NOMO-1 (cell line): ENCODE measurements around the gene CPPED1.
"Not testable (repeated sequence)": the region's sequence is repeated elsewhere in the genome, so short reads cannot be mapped to it uniquely, and the experiment has no call there.

ENCODE experiments used
- DNase-seq, 2 experiments: peaks; one replicate each; lab custom pipeline; 2025; ENCODE audit not compliant: unreplicated experiment in 2 of 2; lab: John Stamatoyannopoulos, UW

The CPPED1 gene, protein sequence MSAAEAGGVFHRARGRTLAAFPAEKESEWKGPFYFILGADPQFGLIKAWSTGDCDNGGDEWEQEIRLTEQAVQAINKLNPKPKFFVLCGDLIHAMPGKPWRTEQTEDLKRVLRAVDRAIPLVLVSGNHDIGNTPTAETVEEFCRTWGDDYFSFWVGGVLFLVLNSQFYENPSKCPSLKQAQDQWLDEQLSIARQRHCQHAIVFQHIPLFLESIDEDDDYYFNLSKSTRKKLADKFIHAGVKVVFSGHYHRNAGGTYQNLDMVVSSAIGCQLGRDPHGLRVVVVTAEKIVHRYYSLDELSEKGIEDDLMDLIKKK

DNA sequence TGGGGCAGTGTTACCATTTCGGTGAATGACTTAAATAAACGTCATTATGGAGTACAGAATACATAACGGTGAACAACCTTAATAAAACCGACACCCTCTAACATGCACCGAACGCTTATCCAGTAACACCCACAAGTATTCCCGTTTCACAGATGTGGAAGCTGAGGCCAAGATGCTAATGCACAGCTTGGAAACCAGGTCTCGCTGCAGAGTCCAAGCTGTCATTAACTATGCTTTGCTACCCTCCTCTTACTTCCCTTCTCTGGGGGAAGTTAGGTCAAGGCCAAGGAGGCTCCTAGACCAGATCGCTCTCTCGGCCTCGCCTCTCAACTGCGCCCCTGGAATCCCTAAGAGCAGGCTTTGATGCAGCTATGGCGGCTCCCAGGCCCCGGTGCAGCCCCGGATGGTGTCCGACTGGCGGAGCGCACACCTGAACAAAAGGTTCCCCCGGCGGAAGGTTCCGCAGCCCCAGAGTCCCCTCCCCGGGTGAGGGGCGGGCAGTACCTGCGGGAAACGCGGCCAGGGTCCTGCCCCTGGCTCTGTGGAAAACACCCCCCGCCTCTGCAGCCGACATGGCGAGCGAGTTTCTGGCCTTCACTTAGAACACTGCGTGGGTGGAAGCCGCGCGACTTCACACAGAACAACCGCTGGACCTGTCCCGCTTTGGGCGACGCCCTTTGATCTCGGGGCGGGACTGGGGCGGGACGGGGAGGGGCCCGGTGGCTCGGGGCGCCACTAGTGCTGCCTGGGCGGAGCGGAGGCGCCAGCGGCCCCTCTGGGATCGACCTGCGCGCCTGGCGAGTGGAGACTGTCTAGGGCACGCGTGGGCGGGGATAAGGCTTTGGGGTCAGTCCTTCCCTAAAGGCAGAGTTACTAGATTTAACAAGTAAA lies at the start of gene CPPED1:
Gene CPPED1 (minus strand): TSS at position 685 of the 891 bp plus-strand sequence. CDS start 111 bp downstream, at position 574.
- DNase-seq, result peak; percentile 87 to 95

DNA sequence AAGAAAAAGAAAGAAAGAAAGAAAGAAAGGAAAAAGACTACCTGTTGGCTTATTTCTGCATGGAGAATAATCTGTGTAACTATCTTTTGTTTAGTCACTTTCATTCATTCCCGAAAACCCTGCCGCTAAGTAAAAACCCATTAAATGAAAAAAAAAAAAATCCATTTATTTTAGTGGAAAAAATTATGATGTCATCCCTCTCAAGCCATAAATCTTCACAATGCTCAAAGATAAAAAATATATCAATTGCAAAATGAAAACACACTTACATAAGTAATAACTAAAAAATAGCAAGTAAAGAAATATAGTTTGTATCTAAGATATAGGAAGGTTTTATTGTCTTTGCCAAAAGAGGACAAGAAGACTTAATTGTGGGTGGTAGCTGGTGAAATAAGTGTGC lies 46.5 kb upstream of the CPPED1 start:
- DNase-seq, result no peak

DNA sequence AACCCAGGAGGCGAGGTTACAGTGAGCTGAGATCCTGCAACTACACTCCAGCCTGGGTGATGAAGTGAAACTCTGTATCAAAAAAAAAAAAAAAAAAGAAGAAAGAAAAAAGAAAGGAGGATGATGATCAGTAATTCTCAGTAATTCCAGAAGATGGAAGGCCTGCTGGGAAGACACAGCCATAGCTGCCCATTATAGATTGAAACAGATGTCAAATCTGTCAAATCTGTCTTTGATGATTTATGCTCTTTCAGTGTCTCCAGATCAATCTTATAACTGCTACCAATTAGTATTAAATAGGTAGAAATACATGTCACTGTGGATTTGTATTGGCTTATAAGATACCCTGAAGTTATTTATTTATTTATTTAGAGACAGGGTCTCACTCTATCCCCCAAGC lies 42.9 kb upstream of the CPPED1 start:
- DNase-seq, result no peak

DNA sequence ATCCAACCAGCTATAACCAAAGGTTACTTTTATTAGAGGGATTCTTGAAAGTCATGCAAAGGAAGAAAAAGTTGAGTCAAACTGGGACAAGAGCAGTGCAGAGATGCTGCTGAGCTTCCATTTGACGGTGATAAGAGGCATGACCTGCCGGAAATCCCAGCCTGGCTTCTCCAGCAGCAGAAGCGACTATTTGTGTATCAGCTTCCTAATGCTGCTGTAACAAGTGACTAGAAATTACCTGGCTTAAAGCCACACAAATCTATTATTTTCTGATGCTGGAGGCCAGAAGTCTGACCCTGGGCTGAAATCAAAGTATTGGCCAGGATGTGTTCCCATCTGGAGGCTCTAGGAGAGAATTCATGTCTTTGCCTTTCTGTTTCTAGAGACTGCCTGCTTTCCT lies 41.6 kb upstream of the CPPED1 start:
- DNase-seq, result no peak

DNA sequence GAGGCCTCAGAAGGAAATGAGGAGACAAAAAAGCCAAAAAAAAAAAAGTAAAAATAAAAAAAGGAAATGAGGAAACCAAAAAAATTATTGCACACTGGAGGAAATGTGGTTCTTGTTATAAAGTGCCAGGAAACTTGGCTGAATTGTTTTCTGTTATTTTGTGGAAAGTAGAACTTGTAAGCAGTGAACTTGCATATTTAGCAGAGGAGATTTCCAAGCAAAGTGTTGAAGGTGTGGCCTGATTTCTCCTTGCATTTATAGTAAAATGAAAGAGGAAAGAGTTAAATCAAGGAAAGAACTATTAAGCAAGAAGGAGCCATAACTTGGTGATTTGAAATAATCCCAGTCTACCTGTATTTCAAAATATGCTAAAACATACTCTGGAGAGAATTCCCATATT lies 34.1 kb upstream of the CPPED1 start:
- DNase-seq, result peak in 1 of 2 experiments; percentile 46

DNA sequence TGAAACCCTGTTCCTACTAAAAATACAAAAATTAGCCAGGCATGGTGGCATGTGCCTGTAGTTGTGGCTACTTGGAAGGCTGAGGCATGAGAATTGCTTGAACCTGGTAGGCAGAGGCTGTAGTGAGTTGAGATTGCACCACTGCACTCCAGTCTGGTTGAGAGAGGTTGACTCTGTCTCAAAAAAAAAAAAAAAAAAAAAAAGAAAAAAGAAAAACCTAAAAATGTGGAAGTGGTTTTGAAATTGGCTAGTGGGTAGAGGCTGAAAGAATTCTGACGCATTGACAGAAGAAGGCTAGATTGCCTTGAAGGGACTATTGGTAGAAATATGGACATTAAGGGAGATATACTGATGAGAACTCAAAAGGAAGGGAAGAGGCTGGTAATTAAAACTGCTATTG lies 33.6 kb upstream of the CPPED1 start:
- DNase-seq, result peak; percentile 25 to 57

DNA sequence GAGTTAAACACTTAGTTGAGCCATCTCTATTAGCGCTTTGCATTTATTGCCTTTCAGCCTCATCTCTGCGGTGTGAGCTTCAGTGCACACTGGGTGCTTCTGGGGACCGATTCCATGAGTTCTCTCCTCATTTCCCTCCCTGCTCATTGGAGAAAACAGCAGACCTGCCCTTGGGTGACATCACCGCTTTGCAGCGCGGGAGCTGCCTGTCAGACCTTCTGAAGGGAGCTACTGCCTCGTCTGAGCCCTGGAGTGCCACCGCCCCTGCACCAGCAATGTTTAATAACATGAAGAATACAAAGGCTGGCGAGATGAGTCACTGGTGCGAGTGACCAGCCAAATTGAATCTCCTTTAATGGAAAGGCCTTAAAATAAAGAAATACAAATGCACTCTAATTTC lies 30.2 kb upstream of the CPPED1 start:
- no peak for DNase-seq

DNA sequence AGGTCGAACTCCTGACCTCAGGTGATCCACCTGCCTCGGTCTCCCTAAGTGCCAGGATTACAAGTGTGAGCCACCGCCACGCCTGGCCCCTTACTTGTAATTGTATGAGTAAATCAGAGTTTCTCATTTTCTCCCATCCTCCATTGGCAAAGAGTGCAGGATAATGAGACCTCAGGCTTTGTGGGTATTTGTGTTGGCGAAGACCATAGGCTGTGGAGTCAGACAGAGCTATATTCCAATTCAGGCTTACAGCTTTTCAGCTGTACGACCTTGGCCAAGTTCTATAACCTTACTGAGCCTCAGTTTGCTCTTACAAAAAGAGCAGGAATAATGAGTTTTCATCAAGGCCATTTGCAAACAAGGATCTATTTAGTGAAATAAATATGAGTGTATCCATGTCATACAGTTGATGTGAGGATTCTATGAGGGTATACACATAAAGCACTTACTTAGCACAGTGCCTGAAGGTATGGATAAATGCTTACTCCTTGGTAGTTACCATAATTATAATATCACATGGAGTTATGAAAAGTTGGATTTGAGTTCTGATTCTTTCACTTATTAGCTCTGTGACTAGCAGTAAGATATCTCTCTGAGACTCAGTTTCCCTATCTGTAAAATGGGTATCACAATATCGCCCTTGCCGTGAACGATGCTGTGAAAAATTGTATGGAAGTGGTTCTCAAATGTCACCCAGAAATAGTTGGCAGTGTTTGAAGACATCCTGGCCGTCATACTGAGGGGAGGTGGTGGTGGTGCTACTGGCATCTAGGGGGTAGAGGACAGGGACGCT lies 25.6 kb upstream of the CPPED1 start:
- no peak for DNase-seq

DNA sequence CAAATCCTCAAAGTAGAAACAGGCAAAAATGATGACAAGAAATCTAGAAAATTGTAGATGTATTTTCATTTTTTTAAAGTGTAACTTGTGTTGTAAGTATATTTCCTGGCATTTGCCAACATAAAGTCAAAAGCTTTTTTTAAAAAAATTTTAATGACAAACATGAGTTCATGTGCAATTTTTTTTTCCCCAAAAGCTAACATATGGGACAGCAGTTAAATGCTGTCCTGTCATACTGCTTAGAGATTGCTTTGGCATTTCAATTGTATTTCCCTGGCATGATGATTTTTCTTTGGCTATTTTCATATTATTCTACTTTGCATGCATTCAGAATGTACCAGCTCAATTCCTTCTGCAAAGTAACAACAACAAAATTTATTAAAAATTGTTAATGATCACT lies 24.5 kb upstream of the CPPED1 start:
- no peak for DNase-seq

DNA sequence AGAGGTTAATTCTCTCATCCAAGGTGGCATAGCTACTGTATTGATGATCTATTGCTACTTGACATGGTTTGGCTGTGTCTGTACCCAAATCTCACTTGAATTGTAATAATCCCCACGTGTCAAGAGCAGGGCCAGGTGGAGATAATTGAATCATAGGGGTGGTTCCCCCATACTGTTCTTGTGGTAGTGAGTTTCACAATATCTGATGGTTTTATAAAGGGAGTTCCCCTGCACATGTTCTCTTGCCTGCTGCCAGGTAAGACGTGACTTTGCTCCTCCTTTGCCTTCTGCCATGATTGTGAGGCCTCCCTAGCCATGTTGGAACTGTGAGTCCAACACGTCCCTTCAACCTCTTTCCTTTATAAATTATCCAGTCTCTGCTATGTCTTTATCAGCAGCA lies 22.9 kb upstream of the CPPED1 start:
- DNase-seq, result no peak

DNA sequence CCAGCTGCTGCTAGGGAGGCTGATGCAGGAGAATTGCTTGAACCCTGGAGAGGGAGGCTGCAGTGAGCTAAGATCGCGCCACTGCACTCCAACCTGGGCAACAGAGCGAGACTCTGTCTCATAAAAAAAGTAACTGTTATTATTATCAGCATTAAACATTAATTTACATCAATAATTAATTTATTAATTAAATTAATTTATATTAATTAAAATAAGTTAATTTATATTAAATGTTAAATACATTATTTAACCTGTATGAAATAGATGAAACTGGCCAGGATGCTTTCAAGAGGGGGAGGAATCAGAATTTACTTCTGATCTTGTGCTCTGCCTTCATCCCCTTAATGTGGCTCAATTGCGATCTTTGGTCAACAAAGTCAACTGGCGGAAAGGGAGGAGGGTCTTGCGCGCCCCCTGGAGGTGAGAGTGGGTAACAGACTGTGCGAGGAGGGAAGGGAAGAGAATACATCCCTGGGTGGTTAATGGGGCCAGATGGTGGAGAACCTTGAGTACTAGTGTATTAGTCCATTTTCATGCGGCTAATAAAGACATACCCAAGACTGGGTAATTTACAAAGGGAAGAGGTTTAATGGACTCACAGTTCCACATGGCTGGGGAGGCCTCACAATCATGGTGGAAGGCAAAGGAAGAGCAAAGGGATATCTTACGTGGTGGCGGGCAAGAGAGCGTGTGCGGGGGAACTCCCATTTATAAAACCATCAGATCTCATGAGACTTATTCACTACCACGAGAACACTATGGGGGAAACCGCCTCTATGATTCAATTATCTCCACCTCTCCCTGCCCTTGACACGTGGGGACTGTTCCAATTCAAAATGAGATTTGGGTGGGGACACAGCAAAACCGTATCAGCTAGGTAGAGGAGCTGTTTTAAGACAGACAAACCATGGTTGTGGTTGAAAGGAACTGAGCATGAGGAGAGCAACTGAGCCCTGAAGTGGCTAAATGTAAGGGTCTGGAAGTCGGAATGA lies 15.7 kb upstream of the CPPED1 start:
- DNase-seq, result peak; percentile 35 to 49

DNA sequence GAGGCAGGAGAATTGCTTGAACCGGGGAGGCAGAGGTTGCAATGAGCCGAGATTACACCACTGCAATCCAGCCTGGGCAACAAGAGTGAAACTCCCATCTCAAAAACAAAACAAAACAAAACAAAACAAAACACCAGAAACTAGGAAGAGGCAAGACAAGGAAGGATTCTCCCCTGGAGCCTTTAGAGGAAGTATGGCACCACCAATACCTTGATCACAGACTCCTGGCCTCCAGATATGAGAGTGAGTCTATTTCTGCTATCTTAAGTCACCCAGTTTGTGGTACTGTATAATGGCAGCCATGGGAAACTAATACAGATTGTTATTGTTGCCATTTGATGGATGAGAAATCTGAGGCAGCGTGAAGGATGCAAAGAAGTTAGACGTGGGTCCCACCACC lies 14.6 kb upstream of the CPPED1 start:
- DNase-seq, result no peak

DNA sequence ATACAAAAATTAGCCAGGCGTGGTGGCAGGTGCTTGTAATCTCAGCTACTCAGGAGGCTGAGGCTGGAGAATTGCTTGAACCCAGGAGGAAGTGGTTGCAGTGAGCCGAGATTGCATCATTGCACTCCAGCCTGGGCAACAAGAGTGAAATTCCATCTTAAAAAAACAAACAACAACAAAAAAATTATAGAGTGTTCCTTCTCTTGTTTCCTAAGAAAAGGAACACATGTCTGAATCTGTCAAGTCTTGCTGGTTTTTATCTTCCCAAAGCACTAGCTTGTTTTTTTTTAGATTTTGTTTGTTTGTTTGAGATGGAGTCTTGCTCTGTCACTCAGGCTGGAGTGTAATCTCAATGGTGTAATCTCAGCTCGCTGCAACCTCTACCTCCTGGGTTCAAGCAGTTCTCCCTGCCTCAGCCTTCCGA lies 13.1 kb upstream of the CPPED1 start:
- not testable (repeated sequence) for DNase-seq

DNA sequence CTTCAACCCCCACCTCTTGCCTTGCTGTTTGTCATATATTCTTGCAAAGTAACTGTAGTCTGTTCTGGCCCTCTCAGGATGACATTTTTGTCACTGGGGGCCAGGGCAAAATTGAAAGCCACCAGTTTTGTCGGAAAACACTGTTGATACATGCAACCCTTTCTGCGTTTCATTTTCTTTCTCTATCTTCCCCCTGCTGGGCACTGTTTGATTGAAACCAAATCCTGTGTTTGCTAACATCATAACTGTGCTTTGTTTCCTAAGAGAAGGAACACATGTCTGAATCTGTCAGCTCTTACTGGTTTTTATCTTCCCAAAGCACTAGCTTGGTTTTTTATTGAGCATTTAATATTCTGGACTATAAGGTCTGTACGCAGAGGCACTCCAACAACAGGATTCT lies 11.7 kb upstream of the CPPED1 start:
- no peak for DNase-seq

DNA sequence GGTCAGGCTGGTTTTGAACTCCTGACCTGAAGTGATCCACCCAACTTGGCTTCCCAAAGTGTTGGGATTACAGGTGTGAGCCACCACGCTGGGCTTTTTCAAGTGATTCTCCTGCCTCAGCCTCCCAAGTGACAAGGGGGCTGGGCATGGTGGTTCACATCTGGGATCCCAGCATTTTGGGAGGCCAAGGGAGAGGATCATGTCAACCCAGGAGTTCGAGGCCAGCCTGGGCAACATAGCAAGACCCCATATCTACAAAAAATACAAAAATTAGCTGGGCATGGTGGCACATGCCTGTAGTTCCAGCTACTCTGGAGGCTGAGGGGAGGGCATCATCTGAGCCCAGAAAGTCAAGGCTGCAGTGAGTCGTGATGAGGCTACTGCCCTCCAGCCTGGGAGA lies 10.0 kb upstream of the CPPED1 start:
- DNase-seq, result not testable (repeated sequence)

DNA sequence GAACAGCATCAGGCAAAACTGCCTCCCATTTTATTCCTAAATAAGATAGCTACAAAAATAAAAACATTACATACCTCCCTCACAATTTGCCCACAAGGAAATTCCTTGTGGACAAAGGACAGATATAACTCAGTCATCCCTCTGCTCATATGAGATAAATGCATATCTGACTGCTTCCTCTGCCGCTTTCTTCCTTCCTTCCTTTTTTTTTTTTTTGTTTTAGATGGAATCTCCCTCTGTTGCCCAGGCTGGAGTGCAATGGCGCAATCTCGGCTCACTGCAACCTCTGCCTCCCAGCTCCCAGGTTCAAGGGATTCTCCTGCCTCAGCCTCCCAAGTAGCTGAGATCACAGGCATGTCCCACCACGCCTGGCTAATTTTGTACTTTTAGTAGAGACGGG lies 9.6 kb upstream of the CPPED1 start:
- DNase-seq, result not testable (repeated sequence)

DNA sequence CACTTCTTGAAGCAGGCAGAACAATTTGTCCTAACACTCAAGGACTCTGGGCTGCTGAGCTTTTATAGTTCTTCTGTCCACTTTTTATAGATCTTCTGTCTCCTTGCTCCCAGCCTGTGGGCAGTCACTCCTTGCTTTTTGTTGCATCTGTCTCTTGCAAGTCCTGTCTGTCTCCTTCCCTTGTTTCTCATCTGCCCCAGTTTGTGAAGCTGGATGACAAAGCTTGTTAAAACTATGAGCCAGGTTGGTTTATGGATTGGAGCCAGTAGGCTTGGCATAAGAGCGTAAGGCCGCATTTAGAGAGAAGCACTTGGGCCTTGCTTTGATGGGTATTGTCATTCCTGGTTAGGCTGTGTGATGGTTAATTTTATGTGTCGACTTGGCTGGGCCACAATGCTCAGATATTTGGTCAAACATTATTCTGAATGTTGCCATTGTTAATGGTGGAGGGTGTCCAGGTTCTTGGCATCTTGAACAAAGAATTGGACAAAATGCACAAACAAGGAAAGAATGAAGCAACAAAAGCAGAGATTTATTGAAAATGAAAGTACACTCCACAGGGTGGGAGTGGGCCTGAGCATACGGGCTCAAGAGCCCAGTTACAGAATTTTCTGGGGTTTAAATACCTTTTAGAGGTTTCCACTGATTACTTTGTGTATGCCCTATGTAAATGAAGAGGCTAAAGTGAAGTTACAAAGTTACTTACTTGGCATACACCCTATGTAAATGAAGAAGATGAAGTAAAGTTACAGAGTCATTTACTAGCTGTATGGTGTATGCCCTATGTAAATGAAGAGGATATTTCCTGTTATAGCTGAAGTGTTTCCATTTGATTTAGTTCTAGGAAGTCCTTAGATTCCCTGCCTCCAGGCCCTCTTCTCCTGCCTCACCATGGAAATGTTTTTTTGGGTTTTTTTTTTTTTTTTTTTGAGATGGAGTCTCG lies 8.0 kb upstream of the CPPED1 start:
- DNase-seq, result no peak

DNA sequence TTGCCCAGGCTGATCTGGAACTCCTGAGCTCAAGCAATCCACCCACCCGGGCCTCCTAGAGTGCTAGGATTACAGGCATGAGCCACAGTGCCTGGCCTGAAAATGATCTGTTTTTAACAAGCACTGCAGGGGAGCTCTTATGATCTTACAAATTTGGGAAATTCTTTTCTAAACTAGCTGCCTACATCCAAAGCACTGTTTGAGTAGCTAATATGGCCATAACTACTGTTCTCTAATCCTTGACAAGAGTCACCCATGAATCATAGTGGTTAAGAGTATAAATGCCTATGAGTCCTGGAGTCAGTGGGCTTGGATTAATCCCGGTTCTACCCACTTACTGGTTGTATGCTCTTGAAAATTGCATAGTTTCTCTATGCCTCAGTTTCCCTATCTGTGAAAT lies 1.4 kb upstream of the CPPED1 start:
- no peak for DNase-seq

DNA sequence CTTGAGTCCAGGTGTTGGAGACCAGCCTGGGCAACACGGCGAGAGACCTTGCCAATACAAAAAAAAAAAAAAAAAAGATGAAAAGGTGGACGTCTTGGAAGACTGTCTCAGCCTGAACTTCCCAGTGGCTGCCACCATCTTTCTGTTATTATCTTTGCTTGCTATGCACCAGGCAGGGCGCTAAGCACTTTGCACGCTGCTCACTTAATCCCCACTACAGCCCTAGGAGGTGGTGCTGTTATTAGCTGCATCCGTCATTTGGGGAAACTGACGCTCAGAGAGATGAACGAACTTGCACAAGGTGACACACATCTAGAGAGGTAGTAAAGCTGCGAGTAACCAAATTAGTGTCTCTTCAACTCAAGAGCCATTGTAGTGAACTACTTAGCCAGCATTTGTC lies 708 bp upstream of the CPPED1 start:
- no peak for DNase-seq
